Muscle layer of colon (tissue), 2 donors: ENCODE measurements around the gene EPN2.
"Not testable (repeated sequence)": the region's sequence is repeated elsewhere in the genome, so short reads cannot be mapped to it uniquely, and the experiment has no call there.

Experiments
- H3K27ac ChIP-seq: one replicate; pipeline ENCODE4 v1.7.0; 2013; ENCODE audit warnings: low read depth, mild to moderate bottlenecking, low read length, moderate library complexity
- H3K27me3 ChIP-seq, 2 donors: one replicate each; pipeline ENCODE4 v1.7.0; 2013; ENCODE audit warnings: low read length in 2 of 2, mild to moderate bottlenecking in 2 of 2; ENCODE audit not compliant: insufficient read depth in 2 of 2, control insufficient read depth in 1 of 2
- H3K36me3 ChIP-seq: one replicate; pipeline ENCODE4 v1.7.0; 2013; ENCODE audit warnings: mild to moderate bottlenecking, low read length; ENCODE audit not compliant: insufficient read depth
- H3K4me1 ChIP-seq: one replicate; pipeline ENCODE4 v1.7.0; 2013; ENCODE audit warnings: mild to moderate bottlenecking, low read length; ENCODE audit not compliant: insufficient read depth
- H3K4me3 ChIP-seq, 2 donors: one replicate each; pipeline ENCODE4 v1.7.0; 2013; ENCODE audit warnings: low read length in 2 of 2, low read depth in 1 of 2, mild to moderate bottlenecking in 1 of 2, moderate library complexity in 1 of 2
- H3K9ac ChIP-seq: one replicate; pipeline ENCODE4 v1.7.0; 2013; ENCODE audit warnings: low read length
- H3K9me3 ChIP-seq: one replicate; pipeline ENCODE4 v1.7.0; 2013; ENCODE audit warnings: mild to moderate bottlenecking, low read length
- donor health status: abdominal sarcoma.
- donor health status: Adenocarcinoma of cecum.

The EPN2 gene

DNA sequence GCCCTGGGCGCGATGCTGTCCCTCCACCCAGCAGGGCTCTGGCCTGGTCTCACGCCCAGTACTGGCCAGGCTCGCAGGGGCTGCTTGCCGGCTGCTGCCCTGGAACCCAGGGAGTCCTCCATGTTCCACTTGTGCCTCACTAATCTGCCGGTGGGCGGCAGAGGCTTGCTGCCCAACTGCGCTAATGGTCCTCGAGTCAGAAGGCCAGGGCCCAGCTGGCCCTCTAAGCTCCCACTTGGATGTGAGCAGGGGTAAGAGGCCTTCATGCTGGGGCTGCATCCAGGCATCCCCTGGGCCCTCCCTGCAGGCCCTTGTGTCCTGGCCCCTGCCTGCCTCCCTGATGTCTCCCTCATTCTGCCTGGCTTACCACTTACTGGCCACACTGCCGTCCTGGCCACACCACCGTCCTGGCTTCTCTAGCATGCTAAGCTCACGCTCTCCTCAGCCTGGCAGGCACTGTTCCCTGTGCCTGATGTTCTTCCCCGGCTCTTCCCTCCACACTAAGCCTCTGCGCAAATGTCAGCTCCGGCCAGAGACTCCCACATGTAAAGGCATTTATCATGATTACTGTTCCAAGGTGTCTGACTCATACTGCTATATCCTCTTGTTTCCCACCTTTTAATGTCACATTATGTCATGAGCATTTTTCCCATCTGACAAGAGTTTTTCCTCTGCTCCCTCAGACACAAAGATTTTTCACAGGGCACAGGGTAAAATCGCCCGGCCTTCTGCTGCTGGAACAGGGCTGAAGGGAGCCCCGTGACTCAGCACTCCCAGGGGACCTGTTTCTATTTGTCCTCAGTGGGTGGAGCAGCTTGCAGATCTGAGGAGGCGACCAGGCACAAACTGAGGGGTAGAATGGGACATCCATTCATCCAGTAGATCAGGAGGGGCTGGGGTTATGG, 109.4 kb downstream of the EPN2 start:
- Histone ChIP-seq H3K27ac (peak overlapping the region; percentile 27), H3K9ac (peak overlapping the region; percentile 59), H3K27me3 (no peaks in the 10 kb centered on the region), H3K4me3 (no peak overlapping the region), H3K36me3 (no peaks in the 10 kb centered on the region), H3K4me1 (peaks cover 33% of the 10 kb centered on the region), H3K9me3 (no peaks in the 10 kb centered on the region)

DNA sequence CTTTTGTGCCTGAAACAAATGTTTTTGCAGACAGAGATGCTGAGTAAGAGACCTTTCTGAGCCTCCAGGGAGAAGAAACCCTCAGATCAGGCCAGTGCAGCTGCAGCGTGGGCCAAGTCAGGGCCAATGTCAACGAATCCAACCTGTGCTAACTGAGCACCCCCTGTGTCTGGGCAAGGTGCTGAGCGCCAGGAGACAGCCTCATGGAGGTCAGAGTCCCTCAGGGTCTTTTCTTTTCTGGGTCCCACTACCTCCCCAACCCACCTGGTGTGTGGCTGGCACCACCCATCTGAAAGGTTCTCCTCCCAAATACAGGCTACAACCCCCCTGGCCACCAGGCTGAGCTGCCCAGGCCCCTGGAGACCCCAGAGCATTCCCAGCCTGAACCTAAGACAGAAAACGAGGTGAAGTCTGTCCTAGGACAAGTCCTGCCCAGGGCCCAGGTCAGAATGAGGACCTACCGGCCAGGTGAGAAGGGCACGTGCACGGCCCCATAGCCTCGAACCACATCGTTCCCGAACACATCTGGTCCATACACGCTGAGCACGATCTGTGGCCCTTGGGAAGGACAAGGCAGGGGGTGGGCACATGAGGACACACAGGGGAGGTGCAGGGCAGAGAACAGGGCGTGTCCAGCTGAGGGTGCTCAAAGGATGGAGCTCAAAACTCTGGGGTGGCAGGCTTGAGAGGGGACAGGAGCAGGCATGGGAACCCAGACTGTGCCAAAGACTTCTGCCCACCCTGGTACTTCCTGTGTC, 110.3 kb downstream of the EPN2 start:
- Histone ChIP-seq H3K4me3 (no peak overlapping the region), H3K9ac (peak overlapping the region; percentile 29), H3K27me3 (no peaks in the 10 kb centered on the region), H3K27ac (peak overlapping the region; percentile 48), H3K36me3 (no peaks in the 10 kb centered on the region), H3K9me3 (no peaks in the 10 kb centered on the region), H3K4me1 (peaks cover 29% of the 10 kb centered on the region)

DNA sequence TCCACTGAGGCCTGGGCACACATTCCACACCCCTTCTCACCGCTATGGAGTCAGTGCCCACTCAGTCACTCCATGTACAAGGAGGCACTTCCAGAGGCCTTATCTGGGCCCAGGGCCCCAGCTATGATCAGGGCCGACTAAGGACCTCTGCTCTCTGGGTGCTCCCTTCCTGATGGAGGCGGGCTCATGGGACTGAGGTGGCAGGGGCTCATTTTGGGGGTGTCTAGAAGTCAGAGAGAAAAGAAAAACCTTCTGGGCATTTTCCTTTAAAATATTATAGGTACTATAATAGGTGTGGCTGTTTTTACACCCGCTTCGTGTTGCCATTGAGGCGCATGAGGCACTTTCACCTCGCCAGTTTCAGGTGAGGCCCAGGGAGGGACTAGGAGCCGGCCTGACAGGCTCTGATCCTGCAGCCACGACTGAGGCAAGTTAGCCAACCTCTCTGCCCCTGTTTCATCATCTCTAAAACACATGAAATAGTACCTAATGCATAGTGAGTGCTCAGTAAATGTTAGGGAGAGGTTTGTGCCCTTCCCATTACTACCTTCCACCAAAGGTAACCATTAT, 111.0 kb downstream of the EPN2 start:
- H3K9ac ChIP-seq: no peak overlapping the region
- no peaks in the 10 kb centered on the region for H3K27me3 ChIP-seq
- H3K9me3 ChIP-seq: no peaks in the 10 kb centered on the region
- H3K4me3 ChIP-seq: no peak overlapping the region
- no peaks in the 10 kb centered on the region for H3K36me3 ChIP-seq
- H3K27ac ChIP-seq: no peak overlapping the region
- H3K4me1 ChIP-seq: peaks cover 29% of the 10 kb centered on the region

DNA sequence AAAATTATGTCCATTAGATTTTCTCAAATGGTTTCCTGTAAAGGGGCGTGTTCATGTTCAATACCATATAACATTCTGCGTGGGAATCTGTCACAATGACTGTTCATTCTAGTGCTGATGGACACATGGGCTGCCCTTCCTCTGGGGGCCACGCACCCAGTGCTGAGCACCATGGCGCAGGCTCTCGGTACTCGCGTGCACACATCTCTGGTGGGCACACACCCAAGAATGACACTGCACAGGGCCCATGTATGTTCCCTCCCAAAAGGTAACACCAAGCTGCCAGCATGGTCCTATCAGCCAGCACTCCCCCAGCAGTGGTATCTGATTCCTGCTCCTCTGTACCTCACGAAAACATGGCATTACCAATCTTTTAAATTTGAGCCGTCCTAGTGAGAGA, 111.6 kb downstream of the EPN2 start:
- Histone ChIP-seq H3K27me3 (no peaks in the 10 kb centered on the region), H3K36me3 (no peaks in the 10 kb centered on the region), H3K9me3 (no peaks in the 10 kb centered on the region), H3K27ac (no peak overlapping the region), H3K4me3 (no peak overlapping the region), H3K9ac (no peak overlapping the region), H3K4me1 (peaks cover 29% of the 10 kb centered on the region)

DNA sequence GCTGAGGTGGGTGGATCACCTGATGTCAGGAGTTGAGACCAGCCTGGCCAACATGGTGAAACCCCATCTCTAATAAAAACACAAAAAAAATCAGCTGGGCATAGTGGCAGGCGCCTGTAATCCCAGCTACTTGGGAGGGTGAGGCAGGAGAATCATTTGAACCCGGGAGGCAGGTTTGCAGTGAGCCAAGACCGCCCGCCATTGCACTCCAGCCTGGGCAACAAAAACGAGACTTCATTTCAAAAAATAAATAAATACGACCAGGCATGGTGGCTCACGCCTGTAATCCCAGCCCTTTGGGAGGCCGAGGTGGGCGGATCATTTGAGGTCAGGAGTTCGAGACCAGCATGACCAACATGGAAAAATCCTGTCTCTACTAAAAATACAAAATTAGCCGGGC, 116.2 kb downstream of the EPN2 start:
- not testable (repeated sequence) for H3K9ac ChIP-seq, H3K4me1 ChIP-seq, H3K9me3 ChIP-seq, H3K27me3 ChIP-seq, H3K27ac ChIP-seq, H3K4me3 ChIP-seq
- H3K36me3 ChIP-seq: peaks cover 15% of the 10 kb centered on the region

DNA sequence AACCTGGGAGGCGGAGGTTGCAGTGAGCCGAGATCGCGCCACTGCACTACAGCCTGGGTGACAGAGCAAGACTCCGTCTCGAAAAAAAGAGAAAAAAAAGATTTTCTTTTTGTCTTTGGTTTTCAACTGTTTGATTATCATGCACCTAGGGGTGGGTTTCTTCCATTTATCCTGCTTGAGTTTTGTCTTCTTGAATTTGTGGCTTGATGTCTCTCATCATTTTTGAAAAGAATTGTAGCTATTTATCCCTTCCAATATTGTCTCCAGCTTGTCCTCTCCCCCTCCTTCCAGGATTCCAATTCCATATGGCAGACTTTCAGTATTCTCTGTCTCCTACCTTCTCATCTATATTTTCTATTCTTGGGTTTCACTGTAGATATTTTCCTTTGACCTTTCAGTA, 117.6 kb downstream of the EPN2 start:
- H3K36me3 ChIP-seq: peaks cover 15% of the 10 kb centered on the region
- H3K27me3 ChIP-seq: no peaks in the 10 kb centered on the region
- H3K9me3 ChIP-seq: no peaks in the 10 kb centered on the region
- H3K9ac ChIP-seq: no peak overlapping the region
- H3K27ac ChIP-seq: no peak overlapping the region
- H3K4me3 ChIP-seq: no peak overlapping the region
- H3K4me1 ChIP-seq: no peaks in the 10 kb centered on the region

DNA sequence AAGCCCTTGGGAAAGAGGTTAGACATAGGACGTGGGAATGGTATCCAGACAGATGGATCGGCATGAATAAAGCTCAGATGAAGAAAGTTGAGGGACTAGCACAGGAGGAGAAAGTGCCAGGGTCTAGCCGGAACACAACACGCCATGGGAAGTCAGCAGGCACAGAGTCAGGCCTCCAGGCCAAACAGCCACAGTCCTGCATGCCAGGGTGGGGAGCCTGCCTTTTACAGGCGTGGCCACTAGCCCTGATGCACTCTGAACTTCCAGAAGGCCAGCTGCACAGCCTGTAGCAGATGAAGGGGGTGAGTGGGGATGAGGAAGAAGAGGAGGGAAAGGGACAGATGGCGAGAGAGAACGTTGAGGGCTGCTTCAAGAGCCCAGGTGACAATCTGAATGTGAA, 120.2 kb downstream of the EPN2 start:
- no peak overlapping the region for H3K4me3 ChIP-seq
- H3K9ac ChIP-seq: no peak overlapping the region
- H3K9me3 ChIP-seq: no peaks in the 10 kb centered on the region
- peaks cover 9% of the 10 kb centered on the region for H3K4me1 ChIP-seq
- no peak overlapping the region for H3K27ac ChIP-seq
- no peaks in the 10 kb centered on the region for H3K27me3 ChIP-seq
- peaks cover 15% of the 10 kb centered on the region for H3K36me3 ChIP-seq

DNA sequence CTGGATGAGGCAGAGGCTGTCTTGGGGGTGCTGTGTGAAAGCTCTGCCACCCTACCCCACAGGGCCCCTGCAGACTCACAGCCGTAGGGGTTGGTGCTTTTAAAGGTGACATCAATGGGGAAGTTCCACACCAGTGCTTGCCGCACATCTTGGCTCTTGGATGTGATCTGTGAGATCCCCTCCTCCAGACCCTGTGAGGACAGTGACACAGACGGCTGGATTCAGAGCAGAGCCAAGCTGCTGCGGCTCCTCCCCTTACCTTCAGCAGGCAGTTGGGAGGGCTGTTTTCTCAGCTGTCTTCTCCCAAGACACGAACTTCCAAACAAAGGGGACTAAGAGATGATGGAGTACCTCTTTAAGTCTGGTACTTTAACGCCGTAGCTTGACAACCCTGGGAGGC, 120.6 kb downstream of the EPN2 start:
- H3K4me1 ChIP-seq: peaks cover 9% of the 10 kb centered on the region
- H3K27ac ChIP-seq: no peak overlapping the region
- H3K36me3 ChIP-seq: peaks cover 15% of the 10 kb centered on the region
- H3K4me3 ChIP-seq: no peak overlapping the region
- H3K9me3 ChIP-seq: no peaks in the 10 kb centered on the region
- H3K9ac ChIP-seq: no peak overlapping the region
- H3K27me3 ChIP-seq: no peaks in the 10 kb centered on the region

DNA sequence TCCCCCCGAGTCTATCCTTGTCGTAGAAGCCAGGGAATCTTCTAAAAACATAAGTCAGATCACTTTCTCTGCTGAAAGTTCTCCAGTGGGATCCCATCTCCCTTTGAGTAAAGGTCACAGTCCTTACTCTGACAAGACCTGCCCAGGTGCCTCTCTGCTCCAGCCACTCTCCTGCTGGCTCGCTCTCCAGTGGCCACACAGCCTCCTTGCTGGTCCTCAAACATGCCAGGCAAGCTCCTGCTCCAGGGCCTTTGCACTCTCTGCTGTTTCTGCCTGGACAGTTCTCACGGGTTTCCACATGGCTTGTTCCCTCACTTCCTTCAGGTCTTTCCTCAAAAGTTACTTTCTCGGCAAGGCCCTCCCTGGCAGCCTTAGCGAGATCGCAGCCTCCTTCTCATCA, 122.0 kb downstream of the EPN2 start:
- Histone ChIP-seq H3K27ac (no peak overlapping the region), H3K27me3 (no peaks in the 10 kb centered on the region), H3K9me3 (no peaks in the 10 kb centered on the region), H3K4me3 (no peak overlapping the region), H3K9ac (no peak overlapping the region), H3K36me3 (peaks cover 15% of the 10 kb centered on the region), H3K4me1 (peaks cover 14% of the 10 kb centered on the region)

DNA sequence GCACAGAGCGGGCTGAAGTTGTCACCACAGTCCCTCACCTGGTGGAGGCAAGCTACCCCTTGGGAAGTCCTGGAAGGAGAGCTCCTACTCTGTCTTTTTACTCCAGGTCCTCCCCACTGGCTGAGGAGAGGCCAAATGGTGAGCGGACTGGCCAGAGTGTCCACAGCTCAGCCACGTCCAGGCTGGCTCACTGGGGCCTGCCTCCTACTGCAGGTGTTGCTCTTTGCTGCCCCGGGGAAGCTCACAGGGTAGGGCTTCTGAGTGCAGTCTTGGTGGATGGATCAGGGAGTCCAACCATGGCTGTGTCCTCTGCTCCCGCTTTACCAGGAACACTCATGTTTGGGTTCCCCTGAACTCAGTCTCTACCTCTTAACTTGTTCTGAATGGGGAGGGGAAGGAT, 122.7 kb downstream of the EPN2 start:
- no peaks in the 10 kb centered on the region for H3K9me3 ChIP-seq
- peaks cover 14% of the 10 kb centered on the region for H3K4me1 ChIP-seq
- peaks cover 15% of the 10 kb centered on the region for H3K36me3 ChIP-seq
- no peaks in the 10 kb centered on the region for H3K27me3 ChIP-seq
- no peak overlapping the region for H3K27ac ChIP-seq
- H3K9ac ChIP-seq: no peak overlapping the region
- H3K4me3 ChIP-seq: no peak overlapping the region

DNA sequence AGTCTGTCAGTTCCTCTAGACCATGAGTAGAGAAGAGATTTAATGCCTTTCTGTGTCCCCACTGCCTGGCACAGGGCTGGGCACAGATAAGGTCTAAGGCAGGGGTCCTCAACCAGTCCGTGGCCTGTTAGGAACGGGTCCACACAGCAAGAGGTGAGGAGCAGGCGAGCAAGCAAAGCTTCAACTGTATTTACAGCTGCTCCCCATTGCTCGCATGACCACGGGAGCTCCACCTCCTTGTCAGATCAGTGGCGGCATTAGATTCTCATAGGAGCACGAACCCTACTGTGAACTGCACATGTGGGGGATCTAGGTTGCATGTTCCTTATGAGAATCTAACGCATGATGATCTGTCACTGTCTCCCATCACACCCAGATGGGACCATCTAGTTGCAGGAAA, 123.6 kb downstream of the EPN2 start:
- H3K9me3 ChIP-seq: no peaks in the 10 kb centered on the region
- H3K9ac ChIP-seq: no peak overlapping the region
- no peaks in the 10 kb centered on the region for H3K27me3 ChIP-seq
- H3K4me3 ChIP-seq: no peak overlapping the region
- no peak overlapping the region for H3K27ac ChIP-seq
- peaks cover 15% of the 10 kb centered on the region for H3K36me3 ChIP-seq
- peaks cover 14% of the 10 kb centered on the region for H3K4me1 ChIP-seq
